OCI-LY7 (cell line): Measurements from ENCODE around the gene CFAP99. TPM values are rescaled to one million over a fixed set of nuclear protein-coding genes. Genes with fewer than 3 reads are reported as not detected.
A peak's percentile ranks its signal among the peaks of the same experiment; 100 is the strongest.

ENCODE experiments used
- BruUV-seq: library from RNA; stranded (reverse); fragments of 400-500 nt; replicated peaks from 2 replicates; lab custom pipeline; 2021; lab: Mats Ljungman, UMichigan
- CTCF ChIA-PET: fragments of 300-600 bp; sonication (Branson Sonifier 250); formaldehyde crosslinking; loops from one replicate; lab custom pipeline; 2022; ENCODE audit warnings: antibody characterized with exemption; ENCODE audit not compliant: unreplicated experiment; lab: Charles Lee
- POLR2A ChIA-PET: fragments of 300-600 bp; sonication (Branson Sonifier 250); formaldehyde crosslinking; loops from one replicate; lab custom pipeline; 2022; ENCODE audit warnings: antibody characterized with exemption; lab: Charles Lee
- DNase-seq: peaks from one replicate; pipeline ENCODE4 v3.0.0-alpha.2; 2015; ENCODE audit warnings: low spot score
- H2AFZ ChIP-seq: fragments of 200-600 bp; sonication (generic), shearing (Covaris generic); 2 replicates; pipeline ENCODE4 v1.6.1; 2014; ENCODE audit warnings: mild to moderate bottlenecking, antibody characterized with exemption, low read length, moderate library complexity
- H3K27ac ChIP-seq: fragments of 200-600 bp; sonication (generic); 2 replicates; pipeline ENCODE4 v1.5.1; 2014; ENCODE audit warnings: mixed run types, low read depth, mild to moderate bottlenecking, moderate library complexity, low read length, inconsistent platforms; ENCODE audit not compliant: poor library complexity, severe bottlenecking
- H3K36me3 ChIP-seq: fragments of 200-600 bp; sonication (generic); 2 replicates; pipeline ENCODE4 v1.6.1; 2014; ENCODE audit warnings: mild to moderate bottlenecking, antibody characterized with exemption, low read length, moderate library complexity, mixed read lengths; ENCODE audit not compliant: insufficient read depth
- H3K4me1 ChIP-seq: fragments of 200-600 bp; sonication (generic); 2 replicates; pipeline ENCODE4 v1.5.1; 2014; ENCODE audit warnings: mild to moderate bottlenecking, low read length; ENCODE audit not compliant: insufficient read depth, poor library complexity, severe bottlenecking
- H3K4me2 ChIP-seq: fragments of 200-600 bp; sonication (generic); 2 replicates; pipeline ENCODE4 v1.6.1; 2014; ENCODE audit warnings: mild to moderate bottlenecking, low read length
- H3K4me3 ChIP-seq: fragments of 200-600 bp; sonication (generic); 2 replicates; pipeline ENCODE4 v1.5.1; 2014; ENCODE audit warnings: mild to moderate bottlenecking, low read depth, low read length; ENCODE audit not compliant: poor library complexity, severe bottlenecking
- H3K79me2 ChIP-seq: fragments of 200-600 bp; sonication (generic); 2 replicates; pipeline ENCODE4 v1.6.1; 2016; ENCODE audit warnings: low read depth, mild to moderate bottlenecking, low read length, moderate library complexity, mixed read lengths; ENCODE audit not compliant: insufficient read depth
- H3K9me2 ChIP-seq: fragments of 200-600 bp; sonication (generic); 2 replicates; pipeline ENCODE4 v1.6.1; 2016; ENCODE audit warnings: mild to moderate bottlenecking, low read length, mixed read lengths; ENCODE audit not compliant: insufficient read depth
- H3K9me3 ChIP-seq: fragments of 200-600 bp; sonication (generic); 2 replicates; pipeline ENCODE4 v1.6.1; 2014; ENCODE audit warnings: mild to moderate bottlenecking, mixed run types, low read length, mixed read lengths
- H4K20me1 ChIP-seq: fragments of 200-600 bp; sonication (generic); 2 replicates; pipeline ENCODE4 v1.6.1; 2014; ENCODE audit warnings: mild to moderate bottlenecking, antibody characterized with exemption, low read length, moderate library complexity, mixed read lengths; ENCODE audit not compliant: insufficient read depth
- EZH2phosphoT487 ChIP-seq: fragments of 200-600 bp; sonication (generic); IDR thresholded peaks from 2 replicates; pipeline ENCODE4 v1.6.1; 2018; ENCODE audit warnings: low read depth, borderline replicate concordance, mild to moderate bottlenecking, mixed run types, antibody characterized with exemption, low read length, moderate library complexity, mixed read lengths
- intact Hi-C: fragments of 100-400 bp; cut with micrococcal nuclease; formaldehyde crosslinking; loops from one replicate; pipeline ENCODE4 v1.10.0; 2022; ENCODE audit not compliant: unreplicated experiment
- total RNA-seq, 2 experiments: library from RNA; depleted of rRNA in 1 of 2; stranded (reverse); fragments of >200 nt in 1 of 2; shearing (Covaris generic) in 1 of 2; gene quantifications; 2 replicates each; pipeline ENCODE4 v1.2.3, GENCODE V29; 2014 to 2022
- TF ChIP-seq, protein P1 (sequence below): fragments of 200-600 bp; sonication (generic); conservative IDR thresholded peaks from 2 replicates; pipeline ENCODE4 v1.5.1; 2014; ENCODE audit warnings: mild to moderate bottlenecking, antibody characterized with exemption, low read length, moderate library complexity, mixed read lengths

The CFAP99 gene
- total RNA-seq, 2 experiments from 2014 or later = not detected

DNA sequence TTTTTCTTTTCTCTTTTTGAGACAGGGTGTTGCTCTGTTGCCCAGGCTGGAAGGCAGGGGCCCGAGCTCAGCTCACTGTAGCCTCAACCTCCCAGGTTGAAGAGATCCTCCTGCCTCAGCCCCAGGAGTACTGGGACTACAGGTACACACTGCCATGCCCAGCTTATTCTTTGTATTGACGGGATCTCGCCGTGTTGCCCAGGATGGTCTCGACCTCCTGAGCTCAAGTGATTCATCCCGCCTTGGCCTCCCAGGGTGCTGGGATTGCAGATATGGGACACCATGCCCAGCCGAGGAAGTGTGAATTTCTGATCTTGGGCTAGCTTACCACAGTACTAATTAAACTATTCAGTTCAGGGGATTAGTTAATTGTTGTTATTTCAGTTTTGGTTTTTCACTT lies 89.1 kb downstream of the CFAP99 start:
- no peak for DNase-seq
- TF ChIP-seq EZH2phosphoT487 = no peak
- intact Hi-C loops = no loop called here
- no TSS peak for BruUV-seq
- Histone ChIP-seq H3K9me3 (no peaks in the 10 kb centered on the region), H2AFZ (no peak overlapping the region), H3K9me2 (no peaks in the 10 kb centered on the region), H3K79me2 (peaks cover 5% of the 10 kb centered on the region; the same call in 1 of the 2 replicates), H3K4me2 (no peak overlapping the region), H4K20me1 (peaks cover 6% of the 10 kb centered on the region; the same call in 1 of the 2 replicates), H3K27ac (no peak overlapping the region), H3K4me3 (no peak overlapping the region), H3K36me3 (peaks cover 82% of the 10 kb centered on the region), H3K4me1 (peaks cover 23% of the 10 kb centered on the region)
- CTCF ChIA-PET = no interaction called here
- POLR2A ChIA-PET = interaction anchor here (1.2 kb wide), 1 partner anchor 20 kb away, joined by 3 read pairs; no protein-coding TSS in a partner anchor

DNA sequence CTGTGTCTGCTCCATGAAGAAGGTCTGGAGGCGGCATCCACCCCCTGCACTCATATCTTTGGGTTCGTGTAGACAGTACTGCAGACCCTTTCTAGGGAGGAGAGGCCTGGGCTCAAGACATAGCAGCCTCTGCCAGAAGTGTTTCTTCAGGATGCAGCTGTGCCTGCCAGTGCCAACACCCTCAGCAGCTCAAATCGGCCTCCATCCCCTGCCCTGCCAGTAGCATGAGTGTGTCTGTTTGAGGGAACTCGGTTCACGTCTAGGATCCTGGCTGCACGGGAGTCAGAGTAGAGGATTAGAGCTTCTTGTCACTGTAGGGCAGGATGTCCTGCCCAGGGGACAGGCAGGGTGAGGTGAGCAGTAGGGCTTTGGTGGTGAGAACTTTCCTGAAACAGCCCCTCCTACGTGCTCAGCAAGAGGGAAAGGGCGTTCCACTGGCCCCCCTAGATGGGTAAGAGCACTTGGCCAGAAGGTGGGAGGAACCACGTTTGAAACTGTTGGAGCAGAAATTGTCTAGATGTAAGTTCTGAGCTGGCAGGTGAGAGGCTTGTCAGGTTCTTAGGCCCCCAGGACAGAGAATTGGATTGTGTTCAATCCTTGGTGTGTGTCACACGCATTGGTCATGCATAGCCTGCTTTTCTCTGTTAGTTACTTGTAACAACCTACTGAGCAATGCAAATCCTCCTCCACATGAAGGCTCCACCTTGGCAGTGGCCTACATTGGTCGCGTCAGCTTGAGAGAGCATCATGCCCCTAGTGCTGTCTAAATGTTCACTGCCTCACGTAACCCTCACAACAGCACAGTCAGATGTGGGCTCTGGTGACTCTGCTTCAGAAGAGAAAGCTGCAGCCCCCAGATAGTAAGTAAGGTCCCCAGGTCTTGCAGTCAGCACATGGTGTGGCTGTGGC lies 91.8 kb downstream of the CFAP99 start:
- Histone ChIP-seq H3K4me3 (no peak overlapping the region), H3K9me3 (no peaks in the 10 kb centered on the region), H4K20me1 (peaks cover 6% of the 10 kb centered on the region; the same call in 1 of the 2 replicates), H3K36me3 (peaks cover 92% of the 10 kb centered on the region), H3K79me2 (peaks cover 5% of the 10 kb centered on the region; the same call in 1 of the 2 replicates), H3K27ac (no peak overlapping the region), H3K9me2 (no peaks in the 10 kb centered on the region), H3K4me1 (peaks cover 23% of the 10 kb centered on the region), H3K4me2 (no peak overlapping the region; the same call in 1 of the 2 replicates), H2AFZ (no peak overlapping the region)
- CTCF ChIA-PET = no interaction called here
- DNase-seq = no peak
- intact Hi-C loops = no loop called here
- TF ChIP-seq, protein P1, sequence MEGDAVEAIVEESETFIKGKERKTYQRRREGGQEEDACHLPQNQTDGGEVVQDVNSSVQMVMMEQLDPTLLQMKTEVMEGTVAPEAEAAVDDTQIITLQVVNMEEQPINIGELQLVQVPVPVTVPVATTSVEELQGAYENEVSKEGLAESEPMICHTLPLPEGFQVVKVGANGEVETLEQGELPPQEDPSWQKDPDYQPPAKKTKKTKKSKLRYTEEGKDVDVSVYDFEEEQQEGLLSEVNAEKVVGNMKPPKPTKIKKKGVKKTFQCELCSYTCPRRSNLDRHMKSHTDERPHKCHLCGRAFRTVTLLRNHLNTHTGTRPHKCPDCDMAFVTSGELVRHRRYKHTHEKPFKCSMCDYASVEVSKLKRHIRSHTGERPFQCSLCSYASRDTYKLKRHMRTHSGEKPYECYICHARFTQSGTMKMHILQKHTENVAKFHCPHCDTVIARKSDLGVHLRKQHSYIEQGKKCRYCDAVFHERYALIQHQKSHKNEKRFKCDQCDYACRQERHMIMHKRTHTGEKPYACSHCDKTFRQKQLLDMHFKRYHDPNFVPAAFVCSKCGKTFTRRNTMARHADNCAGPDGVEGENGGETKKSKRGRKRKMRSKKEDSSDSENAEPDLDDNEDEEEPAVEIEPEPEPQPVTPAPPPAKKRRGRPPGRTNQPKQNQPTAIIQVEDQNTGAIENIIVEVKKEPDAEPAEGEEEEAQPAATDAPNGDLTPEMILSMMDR = no peak
- TF ChIP-seq EZH2phosphoT487 = no peak
- no TSS peak for BruUV-seq
- POLR2A ChIA-PET = no interaction called here

DNA sequence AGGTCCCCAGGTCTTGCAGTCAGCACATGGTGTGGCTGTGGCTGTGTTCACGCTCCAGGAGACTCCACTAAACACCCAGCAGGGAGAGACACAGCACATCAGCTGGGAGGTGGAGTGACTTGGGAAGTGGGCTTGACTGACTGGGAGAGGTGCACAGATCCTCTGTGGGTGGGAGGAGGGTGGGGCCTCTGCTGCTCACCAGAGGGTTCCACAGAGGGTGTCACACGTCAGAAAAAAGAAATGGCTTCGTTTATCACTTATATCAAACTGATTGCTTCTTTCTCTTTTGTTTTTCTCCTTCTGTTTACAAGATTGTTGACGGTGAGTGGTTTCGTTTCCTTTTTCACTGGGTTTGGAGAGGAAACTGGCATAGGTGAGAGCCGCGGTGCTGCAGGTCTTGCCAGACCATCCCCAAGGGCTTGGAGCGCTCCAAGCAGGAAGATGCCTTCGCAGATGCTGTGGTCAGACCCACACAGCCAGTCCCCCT lies 92.9 kb downstream of the CFAP99 start:
- Histone ChIP-seq H3K79me2 (peaks cover 5% of the 10 kb centered on the region; the same call in 1 of the 2 replicates), H3K36me3 (peaks cover 92% of the 10 kb centered on the region), H3K9me2 (no peaks in the 10 kb centered on the region), H3K27ac (peak overlapping the region; percentile 21), H3K9me3 (no peaks in the 10 kb centered on the region), H3K4me3 (no peak overlapping the region), H3K4me2 (no peak overlapping the region), H3K4me1 (peaks cover 23% of the 10 kb centered on the region), H4K20me1 (peaks cover 6% of the 10 kb centered on the region; the same call in 1 of the 2 replicates), H2AFZ (no peak overlapping the region)
- intact Hi-C loops = no loop called here
- no peak for TF ChIP-seq EZH2phosphoT487
- TF ChIP-seq, protein P1 = no peak
- ChIA-PET POLR2A (no interaction called here), CTCF (interaction anchor here (0.6 kb wide), 1 partner anchor 20 kb away, joined by 3 read pairs; no protein-coding TSS in a partner anchor)
- no TSS peak for BruUV-seq
- DNase-seq = peak; percentile 16
